NCI-H2107 treated with DMSO at 0.1 percent for 48 hours (cell line): ENCODE results near the gene SMIM13.

Experiments used
- DNase-seq: peaks from one replicate; lab custom pipeline; 2025; ENCODE audit not compliant: unreplicated experiment; lab: John Stamatoyannopoulos, UW

SMIM13 gene

GRCh38 chr6:11093626-11094410 is at the start of gene SMIM13:
Gene SMIM13 (plus strand): TSS chr6:11093834. CDS start chr6:11094314, 480 bp downstream.
- DNase-seq, result peak; percentile 83

- no peak for DNase-seq
Observed at GRCh38 chr6:11043961-11044711, 49.5 kb upstream of the SMIM13 start, which contains the start of gene ELOVL2. Gene ELOVL2 (minus strand): TSS chr6:11044305. CDS start chr6:11044230, 75 bp downstream.

GRCh38 chr6:11044712-11045167 is 48.9 kb upstream of the SMIM13 start:
- no peak for DNase-seq

- no peak for DNase-seq
Observed at GRCh38 chr6:11050731-11051130, 42.9 kb upstream of the SMIM13 start.

GRCh38 chr6:11053307-11053706 is 40.3 kb upstream of the SMIM13 start:
- DNase-seq, result no peak

- DNase-seq, result no peak
Observed at GRCh38 chr6:11054722-11055121, 38.9 kb upstream of the SMIM13 start.

- no peak for DNase-seq
Observed at GRCh38 chr6:11055127-11055627, 38.5 kb upstream of the SMIM13 start.

GRCh38 chr6:11056871-11057270 is 36.8 kb upstream of the SMIM13 start:
- DNase-seq, result no peak

GRCh38 chr6:11058406-11058805 is 35.2 kb upstream of the SMIM13 start:
- DNase-seq, result no peak

GRCh38 chr6:11062083-11062482 is 31.6 kb upstream of the SMIM13 start:
- DNase-seq, result no peak

GRCh38 chr6:11062715-11063114 is 30.9 kb upstream of the SMIM13 start:
- no peak for DNase-seq

GRCh38 chr6:11064836-11065235 is 28.8 kb upstream of the SMIM13 start:
- DNase-seq, result no peak

- DNase-seq, result no peak
Observed at GRCh38 chr6:11065436-11066202, 28.0 kb upstream of the SMIM13 start.

- no peak for DNase-seq
Observed at GRCh38 chr6:11066505-11067347, 26.9 kb upstream of the SMIM13 start.

- DNase-seq, result no peak
Observed at GRCh38 chr6:11067348-11067747, 26.3 kb upstream of the SMIM13 start.

GRCh38 chr6:11069760-11070159 is 23.9 kb upstream of the SMIM13 start:
- no peak for DNase-seq

GRCh38 chr6:11072101-11072500 is 21.5 kb upstream of the SMIM13 start:
- no peak for DNase-seq

GRCh38 chr6:11076540-11076939 is 17.1 kb upstream of the SMIM13 start:
- no peak for DNase-seq

GRCh38 chr6:11078266-11078665 is 15.4 kb upstream of the SMIM13 start:
- no peak for DNase-seq

- no peak for DNase-seq
Observed at GRCh38 chr6:11080296-11080695, 13.3 kb upstream of the SMIM13 start.
